Cerebellar nuclear complex (tissue), 1 donor: ENCODE results near the gene ZFYVE19.

ENCODE experiments used
- DNase-seq, 2 experiments: peaks; one replicate each; lab custom pipeline; 2025; lab: John Stamatoyannopoulos, UW

Gene ZFYVE19

GRCh38 chr15:40815042-40815698 lies 8.3 kb downstream of the ZFYVE19 start:
- no peak for DNase-seq

- DNase-seq, result no peak
These were observed 12.2 kb downstream of the ZFYVE19 start for GRCh38 chr15:40819048-40819447.

DNA sequence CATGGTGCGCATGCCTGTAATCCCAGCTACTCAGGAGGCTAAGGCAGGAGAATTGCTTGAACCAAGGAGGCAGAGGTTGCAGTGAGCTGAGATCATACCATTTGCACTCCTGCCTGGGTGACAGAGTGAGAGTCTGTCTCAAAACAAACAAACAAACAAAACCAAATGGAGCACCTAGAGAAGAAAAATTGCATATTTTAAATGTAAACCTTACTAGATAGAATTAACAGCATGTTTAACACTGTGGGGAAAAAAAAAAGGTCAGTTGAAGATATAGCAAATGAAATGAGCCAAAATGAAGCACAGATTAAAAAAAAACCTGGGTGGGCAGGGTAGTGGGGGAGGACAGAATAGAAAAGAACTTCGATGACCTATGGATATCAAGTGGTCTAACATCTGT lies 14.3 kb downstream of the ZFYVE19 start:
- no peak for DNase-seq

DNA sequence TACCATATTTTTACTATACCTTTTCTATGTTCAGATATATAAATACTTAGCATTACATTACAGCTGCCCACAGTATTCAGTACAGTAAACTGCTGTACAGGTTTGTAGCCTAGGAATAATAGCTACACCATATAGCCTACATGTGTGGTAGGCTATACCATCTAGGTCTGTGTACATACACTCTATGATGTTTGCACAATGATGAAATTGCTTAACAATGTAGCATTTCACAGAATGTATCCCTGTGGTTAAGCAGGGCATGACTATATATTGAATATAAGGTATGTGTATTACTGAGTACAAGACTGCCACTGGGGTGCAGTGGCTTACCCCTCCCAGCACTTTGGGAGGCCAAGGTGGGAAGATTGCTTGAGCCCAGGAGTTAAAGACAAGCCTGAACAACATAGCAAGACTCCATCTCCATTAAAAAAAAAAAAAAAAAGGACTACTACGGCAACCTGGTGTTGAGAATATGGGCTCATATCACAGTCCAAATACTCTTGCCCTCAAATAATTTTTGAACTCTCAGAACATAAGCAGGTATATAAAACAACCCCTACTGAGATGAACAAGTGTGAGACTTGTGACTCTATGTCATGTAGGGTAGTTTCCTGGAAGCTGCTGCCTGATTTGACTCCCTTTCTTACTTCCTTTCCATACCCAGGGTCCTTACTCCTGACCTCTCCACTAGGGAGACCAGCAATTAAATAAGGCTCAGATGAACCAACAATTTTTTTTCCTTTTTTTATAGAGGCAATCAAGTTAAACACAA lies 16.9 kb downstream of the ZFYVE19 start:
- DNase-seq, result no peak

DNA sequence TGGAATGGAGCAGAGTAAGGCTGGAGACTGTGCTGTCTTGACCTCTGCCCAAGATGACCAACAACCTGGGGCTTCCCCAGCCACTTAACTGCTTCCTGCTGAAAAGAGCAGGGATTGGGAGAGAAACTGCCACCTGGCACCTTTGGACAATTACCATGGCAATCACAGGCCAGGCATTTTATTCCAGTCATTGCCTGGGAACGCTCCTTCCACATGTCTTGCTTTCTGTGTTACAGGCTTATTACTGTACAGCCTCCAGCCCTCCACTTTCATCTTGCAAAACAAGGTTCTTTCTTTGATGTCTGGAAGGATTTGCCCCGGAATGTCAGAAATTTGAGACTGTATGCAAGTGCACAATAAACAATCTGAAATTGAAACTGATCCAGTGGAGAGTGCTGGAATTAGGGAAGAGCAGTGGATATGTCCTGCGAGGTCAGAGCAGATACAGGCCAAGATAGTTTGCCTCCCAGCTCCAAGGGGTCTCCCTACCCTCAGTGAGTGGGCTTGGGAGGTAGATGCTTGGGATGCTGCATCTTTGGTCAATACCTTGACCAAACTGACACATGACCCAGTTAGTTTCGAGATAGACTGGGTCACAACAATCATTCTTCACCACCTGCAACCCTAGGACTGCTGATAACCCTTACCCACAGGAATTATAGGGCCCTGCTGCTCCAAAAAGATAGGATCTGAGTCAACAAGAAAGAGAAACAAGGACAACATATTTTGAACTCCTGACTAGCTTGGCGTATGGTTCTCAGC lies 19.0 kb downstream of the ZFYVE19 start:
- no peak for DNase-seq

DNA sequence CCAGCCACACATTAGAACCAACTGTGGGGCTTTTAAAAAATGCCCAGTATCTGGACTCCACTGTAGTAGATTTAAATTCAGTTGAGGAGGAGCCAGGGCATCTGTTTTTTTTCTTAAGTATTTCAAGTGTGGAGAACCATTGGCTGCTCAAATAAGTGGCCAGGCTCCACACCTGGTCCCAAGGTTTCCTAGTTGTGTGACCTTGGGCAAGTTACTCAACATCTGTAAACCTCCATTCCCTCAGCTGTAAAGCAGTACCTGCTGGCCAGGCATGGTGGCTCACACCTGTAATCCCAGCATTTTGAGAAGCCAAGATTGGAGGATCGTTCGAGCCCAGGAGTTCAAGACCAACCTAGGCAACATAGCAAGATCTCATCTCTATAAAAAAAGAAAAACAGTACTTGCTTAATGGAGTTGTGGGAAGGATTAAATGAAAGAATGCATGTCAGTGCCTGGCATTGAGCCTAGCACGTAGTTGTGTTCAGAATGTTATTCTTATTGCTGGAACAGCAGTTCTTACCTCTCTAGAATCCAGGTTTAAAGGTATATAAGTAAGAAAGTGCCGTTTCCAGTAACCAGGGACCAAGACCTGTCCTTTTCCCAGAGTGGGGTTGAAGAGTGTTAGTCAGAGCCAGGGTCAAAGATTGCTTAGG lies 19.7 kb downstream of the ZFYVE19 start:
- no peak for DNase-seq

GRCh38 chr15:40828447-40829036 lies 21.7 kb downstream of the ZFYVE19 start, which contains the start of gene PPP1R14D:
Gene PPP1R14D, minus strand, starts transcription at chr15:40828708. Its CDS starts 67 bp downstream, at chr15:40828641.
- DNase-seq, result no peak

DNA sequence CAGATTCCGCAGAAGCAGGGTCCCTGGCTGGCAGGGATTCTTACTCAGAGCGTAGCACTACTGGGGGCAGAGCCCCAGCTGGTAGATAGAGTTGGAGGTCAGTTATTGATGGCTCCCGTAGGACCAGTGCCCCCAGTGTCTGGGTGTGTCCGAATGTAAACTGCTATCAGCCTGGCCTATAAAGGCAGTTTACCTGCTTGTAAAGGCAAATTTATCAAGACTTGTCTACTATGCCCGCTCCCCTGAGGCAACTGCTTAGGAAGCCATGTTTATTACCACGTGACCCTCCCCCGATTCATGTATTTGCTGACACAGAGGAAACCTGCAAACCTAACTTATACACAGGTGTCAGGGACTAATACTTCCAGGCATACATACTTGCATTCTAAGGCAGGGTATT lies 22.2 kb downstream of the ZFYVE19 start:
- no peak for DNase-seq

DNA sequence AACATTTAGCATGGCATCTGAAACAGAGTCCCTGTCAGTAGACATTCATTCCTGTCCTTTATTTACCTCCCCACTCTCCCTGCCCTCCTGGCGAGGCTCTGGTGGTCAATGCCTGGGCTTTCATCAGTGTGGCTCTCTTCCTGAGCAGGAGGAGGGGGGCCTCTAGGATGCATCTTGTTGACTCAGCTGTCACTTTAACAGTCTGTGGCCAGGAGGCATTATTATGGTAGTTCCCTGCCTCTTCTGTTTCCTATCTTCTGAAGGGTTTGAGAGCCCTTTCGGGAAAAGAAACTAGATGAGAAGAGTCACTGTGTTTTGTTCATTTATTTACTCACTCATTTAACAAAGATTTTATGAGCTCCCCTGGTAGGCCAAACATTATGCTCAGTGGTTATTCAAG lies 24.0 kb downstream of the ZFYVE19 start:
- DNase-seq, result no peak

DNA sequence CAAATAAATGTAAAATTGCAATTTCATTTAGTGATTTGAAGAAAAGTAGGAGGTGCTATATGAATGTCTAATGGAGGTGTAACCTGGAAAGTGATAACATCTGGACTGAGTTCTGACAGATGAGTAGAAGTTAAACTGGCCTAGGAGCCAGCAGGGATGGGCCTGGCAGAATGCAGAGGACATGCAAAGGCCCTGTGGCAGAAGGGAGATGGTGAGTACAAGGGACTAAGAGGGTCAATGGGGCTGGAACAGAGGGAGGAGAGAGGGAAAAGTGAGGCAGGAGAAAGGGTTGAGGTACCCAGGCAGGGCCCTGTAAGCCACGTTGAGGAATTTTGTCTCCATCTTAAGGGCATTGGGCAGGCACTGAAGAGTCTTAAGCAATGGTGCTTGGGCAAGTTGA lies 25.0 kb downstream of the ZFYVE19 start:
- DNase-seq, result no peak

GRCh38 chr15:40832903-40833302 lies 26.0 kb downstream of the ZFYVE19 start:
- DNase-seq, result no peak

GRCh38 chr15:40836020-40836419 lies 29.1 kb downstream of the ZFYVE19 start:
- DNase-seq, result no peak

- DNase-seq, result no peak
These were observed 31.9 kb downstream of the ZFYVE19 start for GRCh38 chr15:40838756-40839155.

- DNase-seq, result no peak
These were observed 34.9 kb downstream of the ZFYVE19 start for GRCh38 chr15:40841741-40842140.

DNA sequence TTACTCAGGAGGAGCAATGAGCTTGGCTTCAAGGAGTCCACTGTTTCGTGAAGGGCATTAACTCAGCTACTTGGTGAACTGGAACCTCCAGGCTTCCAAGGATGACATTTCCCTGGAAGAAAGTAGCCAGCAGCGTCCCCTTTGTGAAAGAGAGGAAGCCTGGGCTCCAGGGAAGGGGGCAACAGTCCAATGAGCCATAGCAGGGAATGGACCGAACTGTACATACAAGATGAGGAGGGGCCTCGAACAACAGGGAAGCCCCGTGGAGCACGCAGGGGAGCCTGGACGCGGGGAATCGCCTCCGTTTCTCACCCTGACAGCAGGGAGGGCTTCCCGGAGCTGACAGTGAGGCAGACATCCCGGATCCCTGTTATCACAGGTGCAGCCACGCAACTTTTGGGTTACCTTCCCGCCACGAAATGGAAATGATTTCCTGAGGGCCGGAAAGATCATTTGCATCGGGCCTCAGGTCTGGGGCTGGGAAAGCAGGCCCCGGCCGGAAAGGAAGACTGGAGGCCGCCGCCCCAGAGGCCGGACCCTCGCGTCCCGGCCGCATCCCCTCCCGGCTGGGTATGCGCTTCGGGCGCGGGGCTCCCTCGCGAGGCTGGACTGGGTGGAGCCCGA lies 36.5 kb downstream of the ZFYVE19 start:
- no peak for DNase-seq

GRCh38 chr15:40843885-40844695 lies 37.2 kb downstream of the ZFYVE19 start, which contains the start of gene SPINT1:
Gene SPINT1, plus strand, starts transcription at chr15:40844048. Its CDS starts 507 bp downstream, at chr15:40844555.
- DNase-seq, result no peak

GRCh38 chr15:40844696-40845030 lies 37.8 kb downstream of the ZFYVE19 start:
- no peak for DNase-seq

GRCh38 chr15:40845036-40845435 lies 38.1 kb downstream of the ZFYVE19 start:
- no peak for DNase-seq

GRCh38 chr15:40845511-40846284 lies 38.8 kb downstream of the ZFYVE19 start:
- DNase-seq, result no peak

GRCh38 chr15:40846841-40847222 lies 39.9 kb downstream of the ZFYVE19 start:
- no peak for DNase-seq
